ENCODE data around the gene ACADM.

The ACADM gene

GRCh38 chr1:75811211-75811981 lies 86.9 kb downstream of the ACADM start:
- WGBS (ENCODE audit: insufficient coverage, insufficient read length), result 100% methylated on average over 1 of the region's 1 CpG
- Histone ChIP-seq H3K9me3 (ENCODE audit: control insufficient read depth, insufficient read depth, low read length) (no peaks in the 10 kb centered on the region), H3K27me3 (ENCODE audit: control insufficient read depth, insufficient read depth, low read length) (no peaks in the 10 kb centered on the region)

GRCh38 chr1:75812065-75812464 lies 87.6 kb downstream of the ACADM start:
- DNase-seq (ENCODE audit: low read depth, low spot score), result no peak
- no peaks in the 10 kb centered on the region for H3K9me3 ChIP-seq (ENCODE audit: control insufficient read depth, insufficient read depth, low read length)
- H3K4me1 ChIP-seq (ENCODE audit: control insufficient read depth, insufficient read depth, low read length), result no peaks in the 10 kb centered on the region
- H3K4me3 ChIP-seq (ENCODE audit: low read length), result no peak overlapping the region
- no peak overlapping the region for H3K27ac ChIP-seq (ENCODE audit: low read length)
- no CpG with 5 or more reads among the region's 3 CpGs for WGBS (ENCODE audit: insufficient coverage, insufficient read length)
- no peaks in the 10 kb centered on the region for H3K36me3 ChIP-seq (ENCODE audit: control insufficient read depth, insufficient read depth, low read length)
- no peaks in the 10 kb centered on the region for H3K27me3 ChIP-seq (ENCODE audit: control insufficient read depth, insufficient read depth, low read length)

More at GRCh38 chr1:75811211-75811981, 86.9 kb downstream of the ACADM start:
- Histone ChIP-seq H3K4me1 (ENCODE audit: control insufficient read depth, insufficient read depth, low read length) (no peaks in the 10 kb centered on the region), H3K27ac (ENCODE audit: low read length) (no peak overlapping the region), H3K4me3 (ENCODE audit: low read length) (no peak overlapping the region), H3K36me3 (ENCODE audit: control insufficient read depth, insufficient read depth, low read length) (no peaks in the 10 kb centered on the region)
- no peak for DNase-seq (ENCODE audit: low read depth, low spot score)
